Loucy (cell line): ENCODE results near the gene SPTLC1.
"Not testable (repeated sequence)": the region's sequence is repeated elsewhere in the genome, so short reads cannot be mapped to it uniquely, and the experiment has no call there.

ENCODE experiments used
- H2AFZ ChIP-seq: fragments of 200-600 bp; sonication (generic); 2 replicates; pipeline ENCODE4 v1.6.0; 2016; ENCODE audit warnings: antibody characterized with exemption, mild to moderate bottlenecking, low read length, moderate library complexity
- H3F3A ChIP-seq: fragments of 200-600 bp; 2 replicates; pipeline ENCODE4 v1.6.0; 2016; ENCODE audit warnings: antibody characterized with exemption, low read depth, mild to moderate bottlenecking
- H3K27me3 ChIP-seq: fragments of 200-600 bp; sonication (generic); 2 replicates; pipeline ENCODE4 v1.6.1; 2014; ENCODE audit warnings: low read length, mild to moderate bottlenecking; ENCODE audit not compliant: insufficient read depth, poor library complexity, severe bottlenecking
- H3K36me3 ChIP-seq: fragments of 200-600 bp; sonication (generic); 2 replicates; pipeline ENCODE4 v1.6.1; 2016; ENCODE audit warnings: low read length; ENCODE audit not compliant: insufficient read depth
- H3K4me1 ChIP-seq: fragments of 200-600 bp; sonication (generic); 2 replicates; pipeline ENCODE4 v1.5.1; 2014; ENCODE audit warnings: low read length, mild to moderate bottlenecking; ENCODE audit not compliant: insufficient read depth, poor library complexity, severe bottlenecking
- H3K4me2 ChIP-seq: fragments of 200-600 bp; sonication (generic); 2 replicates; pipeline ENCODE4 v1.6.0; 2014; ENCODE audit warnings: antibody characterized with exemption, low read length, low read depth, mild to moderate bottlenecking; ENCODE audit not compliant: poor library complexity, severe bottlenecking
- H3K4me3 ChIP-seq: fragments of 200-600 bp; sonication (generic); 2 replicates; pipeline ENCODE4 v1.5.1; 2014; ENCODE audit warnings: low read length, mild to moderate bottlenecking, mixed read lengths; ENCODE audit not compliant: poor library complexity, severe bottlenecking
- H3K79me2 ChIP-seq: fragments of 200-600 bp; sonication (generic); 2 replicates; pipeline ENCODE4 v1.6.1; 2014; ENCODE audit warnings: low read length; ENCODE audit not compliant: insufficient read depth
- H3K9ac ChIP-seq: fragments of 200-600 bp; sonication (generic); 2 replicates; pipeline ENCODE4 v1.6.0; 2014; ENCODE audit warnings: mild to moderate bottlenecking, low read depth, low read length, moderate library complexity; ENCODE audit not compliant: poor library complexity, severe bottlenecking
- H3K9me2 ChIP-seq: fragments of 200-600 bp; sonication (generic); replicated peaks from 2 replicates; pipeline ENCODE4 v1.6.1; 2016; ENCODE audit warnings: low read depth, low read length, mixed read lengths
- H3K9me3 ChIP-seq: fragments of 200-600 bp; sonication (generic); 2 replicates; pipeline ENCODE4 v1.6.1; 2014; ENCODE audit warnings: mild to moderate bottlenecking, antibody characterized with exemption, low read length, low read depth; ENCODE audit not compliant: insufficient read depth
- H4K20me1 ChIP-seq: fragments of 200-600 bp; sonication (generic); 2 replicates; pipeline ENCODE4 v1.6.0; 2014; ENCODE audit warnings: antibody characterized with exemption, low read length, mild to moderate bottlenecking; ENCODE audit not compliant: insufficient read depth, poor library complexity, severe bottlenecking
- EZH2phosphoT487 ChIP-seq: fragments of 200-600 bp; IDR thresholded peaks from 2 replicates; pipeline ENCODE4 v1.6.1; 2018; ENCODE audit warnings: antibody characterized with exemption, mild to moderate bottlenecking, moderate library complexity, borderline replicate concordance
- TF ChIP-seq, protein P1 (sequence below): fragments of 200-600 bp; sonication (generic); conservative IDR thresholded peaks from 2 replicates; pipeline ENCODE4 v1.5.1; 2014; ENCODE audit warnings: mild to moderate bottlenecking, antibody characterized with exemption, low read length

SPTLC1 gene

DNA sequence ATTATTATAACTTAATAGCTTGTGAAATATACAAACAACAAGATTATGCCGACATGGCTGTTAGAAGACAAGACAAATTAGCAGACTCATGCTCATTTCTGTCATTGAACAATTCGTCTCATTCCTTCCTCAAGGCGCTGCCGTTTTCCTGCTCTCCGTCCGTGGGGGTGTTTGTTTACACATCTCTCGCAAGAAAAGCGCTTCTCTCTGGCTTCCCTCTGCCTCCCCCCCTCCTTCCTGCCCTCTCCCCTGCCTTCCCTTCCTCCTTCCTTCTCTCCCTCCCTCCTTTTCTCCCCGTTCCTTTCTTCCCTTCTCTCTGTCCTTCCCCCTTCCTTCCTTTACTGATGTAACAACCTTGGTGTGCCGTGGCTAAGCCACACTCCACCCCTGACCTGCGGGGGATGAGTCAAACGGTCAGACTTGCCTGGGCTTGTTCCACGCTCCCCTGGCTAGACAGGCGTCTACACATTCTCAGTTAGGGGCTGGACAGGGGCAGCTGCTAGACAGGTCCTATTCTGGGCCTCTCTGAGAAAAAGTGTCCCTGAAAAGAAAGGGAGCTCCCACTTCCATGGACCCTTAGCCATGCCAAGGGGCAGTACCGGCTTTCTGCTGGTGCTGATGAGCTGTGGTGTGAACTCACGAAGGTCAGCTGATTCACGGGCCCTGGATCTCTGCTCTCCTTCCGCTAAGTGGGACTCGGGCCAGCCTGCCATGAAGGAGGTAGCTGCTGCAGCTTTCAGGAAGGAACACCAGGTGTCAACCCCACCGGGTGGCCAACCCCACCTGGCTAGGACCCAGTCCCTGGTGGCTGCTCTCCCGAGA is 32.0 kb upstream of the SPTLC1 start:
- Histone ChIP-seq H3K9ac (no peak overlapping the region), H4K20me1 (no peaks in the 10 kb centered on the region), H3K4me2 (no peak overlapping the region), H3F3A (no peaks in the 10 kb centered on the region), H3K27me3 (no peaks in the 10 kb centered on the region), H3K9me3 (no peaks in the 10 kb centered on the region), H3K4me3 (no peak overlapping the region), H3K4me1 (no peaks in the 10 kb centered on the region), H3K36me3 (no peaks in the 10 kb centered on the region), H3K9me2 (no peaks in the 10 kb centered on the region), H2AFZ (no peak overlapping the region), H3K79me2 (no peaks in the 10 kb centered on the region)
- no peak for TF ChIP-seq EZH2phosphoT487
- TF ChIP-seq, protein P1, sequence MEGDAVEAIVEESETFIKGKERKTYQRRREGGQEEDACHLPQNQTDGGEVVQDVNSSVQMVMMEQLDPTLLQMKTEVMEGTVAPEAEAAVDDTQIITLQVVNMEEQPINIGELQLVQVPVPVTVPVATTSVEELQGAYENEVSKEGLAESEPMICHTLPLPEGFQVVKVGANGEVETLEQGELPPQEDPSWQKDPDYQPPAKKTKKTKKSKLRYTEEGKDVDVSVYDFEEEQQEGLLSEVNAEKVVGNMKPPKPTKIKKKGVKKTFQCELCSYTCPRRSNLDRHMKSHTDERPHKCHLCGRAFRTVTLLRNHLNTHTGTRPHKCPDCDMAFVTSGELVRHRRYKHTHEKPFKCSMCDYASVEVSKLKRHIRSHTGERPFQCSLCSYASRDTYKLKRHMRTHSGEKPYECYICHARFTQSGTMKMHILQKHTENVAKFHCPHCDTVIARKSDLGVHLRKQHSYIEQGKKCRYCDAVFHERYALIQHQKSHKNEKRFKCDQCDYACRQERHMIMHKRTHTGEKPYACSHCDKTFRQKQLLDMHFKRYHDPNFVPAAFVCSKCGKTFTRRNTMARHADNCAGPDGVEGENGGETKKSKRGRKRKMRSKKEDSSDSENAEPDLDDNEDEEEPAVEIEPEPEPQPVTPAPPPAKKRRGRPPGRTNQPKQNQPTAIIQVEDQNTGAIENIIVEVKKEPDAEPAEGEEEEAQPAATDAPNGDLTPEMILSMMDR: no peak

DNA sequence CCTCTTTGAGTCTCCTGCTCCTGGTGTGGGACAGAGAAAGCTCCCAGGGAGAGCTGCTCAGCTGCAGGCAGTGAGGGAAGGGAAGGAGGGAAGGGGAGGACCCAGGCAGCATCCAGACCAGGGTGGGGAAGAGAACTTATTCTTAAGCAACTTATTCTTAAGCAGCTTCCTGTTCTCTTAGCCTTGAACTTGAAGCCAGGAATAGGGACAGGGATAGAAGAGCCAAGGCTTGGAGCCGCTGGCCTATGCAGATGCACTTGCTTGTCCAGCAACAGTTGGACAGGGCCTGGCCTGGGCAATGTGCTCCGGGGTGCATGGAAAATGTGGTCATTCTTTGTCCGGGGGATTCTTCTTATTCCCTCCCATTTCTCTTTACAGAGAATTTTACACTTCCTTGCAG is 31.4 kb upstream of the SPTLC1 start:
- no peaks in the 10 kb centered on the region for H3F3A ChIP-seq
- H3K9me3 ChIP-seq: no peaks in the 10 kb centered on the region
- no peak overlapping the region for H3K9ac ChIP-seq
- no peaks in the 10 kb centered on the region for H3K36me3 ChIP-seq
- no peaks in the 10 kb centered on the region for H3K4me1 ChIP-seq
- H3K9me2 ChIP-seq: no peaks in the 10 kb centered on the region
- no peak overlapping the region for H3K4me2 ChIP-seq
- H3K79me2 ChIP-seq: no peaks in the 10 kb centered on the region
- no peaks in the 10 kb centered on the region for H3K27me3 ChIP-seq
- H3K4me3 ChIP-seq: no peak overlapping the region
- H4K20me1 ChIP-seq: no peaks in the 10 kb centered on the region
- H2AFZ ChIP-seq: no peak overlapping the region
- TF ChIP-seq EZH2phosphoT487: no peak
- TF ChIP-seq, protein P1: no peak

DNA sequence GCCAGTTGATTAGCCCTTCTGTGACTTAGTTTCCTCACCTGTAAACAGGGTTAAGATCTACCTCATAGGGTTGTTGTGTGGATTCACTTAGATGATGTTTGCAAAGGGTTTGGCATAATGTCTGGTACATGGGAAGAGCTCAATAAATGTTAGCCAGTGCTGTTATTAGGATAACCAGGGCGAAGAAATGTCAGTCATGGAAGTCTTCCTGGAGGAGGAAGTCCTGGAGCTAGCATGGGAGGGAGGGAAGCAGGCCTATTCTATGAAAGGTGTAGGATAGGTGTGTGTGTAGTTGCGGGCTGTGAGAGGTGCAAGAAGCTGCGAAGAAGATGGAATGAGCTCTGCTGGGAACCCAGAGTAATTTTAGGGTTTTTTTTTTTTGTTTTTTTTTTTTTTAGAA is 30.6 kb upstream of the SPTLC1 start:
- not testable (repeated sequence) for H3K4me3 ChIP-seq, H3K4me1 ChIP-seq, H3F3A ChIP-seq, H3K79me2 ChIP-seq, H4K20me1 ChIP-seq, H3K36me3 ChIP-seq, H3K27me3 ChIP-seq, H2AFZ ChIP-seq, H3K9me2 ChIP-seq, H3K4me2 ChIP-seq, H3K9ac ChIP-seq, H3K9me3 ChIP-seq

DNA sequence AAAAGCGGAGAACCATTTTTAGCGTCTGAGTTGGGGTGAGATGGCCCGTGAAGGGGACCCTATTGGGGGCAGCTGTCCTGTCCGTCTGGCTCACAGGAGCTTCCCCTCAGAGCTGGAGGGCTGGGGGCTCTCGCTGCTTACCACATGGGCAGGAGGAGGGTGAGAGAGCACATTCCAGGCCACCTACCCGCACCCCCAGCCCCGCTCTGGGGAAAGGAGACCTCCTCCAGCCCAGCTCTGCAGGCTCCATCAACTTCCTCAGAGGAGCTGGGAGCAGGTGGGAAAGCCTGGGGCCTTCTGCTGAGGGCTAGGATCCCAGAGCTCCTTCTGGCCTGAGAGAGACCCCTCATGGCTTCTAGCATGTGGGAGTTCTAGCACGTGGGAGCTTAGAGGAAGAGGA is 27.1 kb upstream of the SPTLC1 start:
- no peak overlapping the region for H3K4me3 ChIP-seq
- no peak overlapping the region for H3K9ac ChIP-seq
- H4K20me1 ChIP-seq: no peaks in the 10 kb centered on the region
- no peaks in the 10 kb centered on the region for H3K27me3 ChIP-seq
- no peaks in the 10 kb centered on the region for H3K79me2 ChIP-seq
- TF ChIP-seq, protein P1: no peak
- no peak for TF ChIP-seq EZH2phosphoT487
- H3K4me1 ChIP-seq: no peaks in the 10 kb centered on the region
- no peaks in the 10 kb centered on the region for H3F3A ChIP-seq
- H3K4me2 ChIP-seq: no peak overlapping the region
- H2AFZ ChIP-seq: no peak overlapping the region
- no peaks in the 10 kb centered on the region for H3K36me3 ChIP-seq
- no peaks in the 10 kb centered on the region for H3K9me2 ChIP-seq
- H3K9me3 ChIP-seq: no peaks in the 10 kb centered on the region
